Measurements from ENCODE around the gene GAL3ST1.
"Not testable (repeated sequence)": the region's sequence is repeated elsewhere in the genome, so short reads cannot be mapped to it uniquely, and the experiment has no call there.

GAL3ST1 gene

GRCh38 chr22:30567277-30567676 lies 7.2 kb downstream of the GAL3ST1 start:
- H3K4ac ChIP-seq (ENCODE audit: low read length); H4K91ac ChIP-seq (ENCODE audit: low read depth, low read length, poor library complexity); H3K18ac ChIP-seq (ENCODE audit: low read length); H3K23ac ChIP-seq (ENCODE audit: low read depth, low read length, poor library complexity); H3K4me1 ChIP-seq (ENCODE audit: control insufficient read depth in 2 of 2, insufficient read depth in 1 of 2, low read depth in 1 of 2, low read length in 2 of 2); H2BK5ac ChIP-seq (ENCODE audit: low read length); H3K9ac ChIP-seq (ENCODE audit: low read depth, low read length, poor library complexity); H2AK5ac ChIP-seq (ENCODE audit: low read depth, low read length); H4K8ac ChIP-seq (ENCODE audit: low read depth, low read length); H3K79me1 ChIP-seq (ENCODE audit: low read depth, low read length); H3K14ac ChIP-seq (ENCODE audit: low read length); H2AFZ ChIP-seq (ENCODE audit: low read length); DNase-seq (ENCODE audit: low spot score); H3K36me3 ChIP-seq (replicated peaks in 1 of 2; ENCODE audit: control insufficient read depth in 2 of 2, insufficient read depth in 2 of 2, low read length in 2 of 2); H3K27me3 ChIP-seq (ENCODE audit: control insufficient read depth in 3 of 3, insufficient read depth in 3 of 3, low read depth in 1 of 3, low read length in 3 of 3); H3K9me3 ChIP-seq (replicated peaks in 1 of 2; ENCODE audit: control insufficient read depth in 2 of 2, insufficient read depth in 1 of 2, low read depth in 1 of 2, low read length in 2 of 2); H2BK120ac ChIP-seq (ENCODE audit: low read depth, low read length); H2BK15ac ChIP-seq (ENCODE audit: low read length); H3K4me2 ChIP-seq (ENCODE audit: insufficient read depth, low read length, poor library complexity, severe bottlenecking); H3K4me3 ChIP-seq (ENCODE audit: low read length in 2 of 2); H2BK12ac ChIP-seq (ENCODE audit: low read length); H3K27ac ChIP-seq (replicated peaks; ENCODE audit: low read length): not testable (repeated sequence)
- WGBS, 2 donors (ENCODE audit: extremely low coverage in 2 of 2, insufficient read length in 2 of 2, insufficient replicate concordance in 1 of 2): no CpG with 5 or more reads among the region's 6 CpGs

GRCh38 chr22:30566125-30566524 lies 8.3 kb downstream of the GAL3ST1 start:
- no peaks in the 10 kb centered on the region for H3K36me3 ChIP-seq (replicated peaks in 1 of 2; ENCODE audit: control insufficient read depth in 2 of 2, insufficient read depth in 2 of 2, low read length in 2 of 2)
- no peak overlapping the region for H3K4ac ChIP-seq (ENCODE audit: low read length)
- no peak overlapping the region for H3K4me3 ChIP-seq (ENCODE audit: low read length in 2 of 2)
- no peaks in the 10 kb centered on the region for H3K79me1 ChIP-seq (ENCODE audit: low read depth, low read length)
- H3K4me2 ChIP-seq (ENCODE audit: insufficient read depth, low read length, poor library complexity, severe bottlenecking): no peak overlapping the region
- no peak for DNase-seq (ENCODE audit: low spot score)
- H2BK5ac ChIP-seq (ENCODE audit: low read length): no peak overlapping the region
- WGBS, 2 donors (ENCODE audit: extremely low coverage in 2 of 2, insufficient read length in 2 of 2, insufficient replicate concordance in 1 of 2): no CpG with 5 or more reads among the region's 7 CpGs
- no peaks in the 10 kb centered on the region for H3K9me3 ChIP-seq (replicated peaks in 1 of 2; ENCODE audit: control insufficient read depth in 2 of 2, insufficient read depth in 1 of 2, low read depth in 1 of 2, low read length in 2 of 2)
- H3K4me1 ChIP-seq (ENCODE audit: control insufficient read depth in 2 of 2, insufficient read depth in 1 of 2, low read depth in 1 of 2, low read length in 2 of 2): peaks cover 4 to 5% of the 10 kb centered on the region in 2 donors
- no peak overlapping the region for H3K23ac ChIP-seq (ENCODE audit: low read depth, low read length, poor library complexity)
- no peak overlapping the region for H2AK5ac ChIP-seq (ENCODE audit: low read depth, low read length)
- H4K91ac ChIP-seq (ENCODE audit: low read depth, low read length, poor library complexity): no peak overlapping the region
- H3K14ac ChIP-seq (ENCODE audit: low read length): no peak overlapping the region
- H3K18ac ChIP-seq (ENCODE audit: low read length): no peak overlapping the region
- no peak overlapping the region for H2BK15ac ChIP-seq (ENCODE audit: low read length)
- peaks cover 0 to 8% (median 0%) of the 10 kb centered on the region in 3 experiments for H3K27me3 ChIP-seq (ENCODE audit: control insufficient read depth in 3 of 3, insufficient read depth in 3 of 3, low read depth in 1 of 3, low read length in 3 of 3)
- no peak overlapping the region for H4K8ac ChIP-seq (ENCODE audit: low read depth, low read length)
- H3K9ac ChIP-seq (ENCODE audit: low read depth, low read length, poor library complexity): no peak overlapping the region
- H2BK12ac ChIP-seq (ENCODE audit: low read length): no peak overlapping the region
- H3K27ac ChIP-seq (replicated peaks; ENCODE audit: low read length): no peak overlapping the region
- no peak overlapping the region for H2AFZ ChIP-seq (ENCODE audit: low read length)
- no peak overlapping the region for H2BK120ac ChIP-seq (ENCODE audit: low read depth, low read length)

DNA sequence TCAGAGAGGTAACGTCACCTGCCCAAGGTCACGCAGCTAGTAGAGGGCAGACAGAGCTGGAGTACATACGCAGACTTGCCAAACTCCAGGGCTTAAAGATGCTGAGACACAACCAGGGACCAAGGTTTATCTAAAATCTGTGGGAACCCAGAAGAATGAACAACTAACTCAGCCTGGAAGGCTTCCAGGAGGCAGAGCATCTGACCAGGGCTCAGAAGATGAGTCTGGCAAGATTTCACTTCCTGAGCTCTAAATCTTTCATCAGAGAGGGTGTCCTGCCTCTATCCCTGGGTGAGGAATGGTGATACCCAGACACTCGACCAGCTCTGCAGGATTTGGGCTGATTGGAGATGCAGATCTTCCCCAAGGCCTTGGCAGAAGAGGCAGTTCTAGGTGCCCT lies 9.1 kb downstream of the GAL3ST1 start:
- Histone ChIP-seq H3K4me3 (ENCODE audit: low read length in 2 of 2) (no peak overlapping the region), H3K27ac (replicated peaks; ENCODE audit: low read length) (no peak overlapping the region)

DNA sequence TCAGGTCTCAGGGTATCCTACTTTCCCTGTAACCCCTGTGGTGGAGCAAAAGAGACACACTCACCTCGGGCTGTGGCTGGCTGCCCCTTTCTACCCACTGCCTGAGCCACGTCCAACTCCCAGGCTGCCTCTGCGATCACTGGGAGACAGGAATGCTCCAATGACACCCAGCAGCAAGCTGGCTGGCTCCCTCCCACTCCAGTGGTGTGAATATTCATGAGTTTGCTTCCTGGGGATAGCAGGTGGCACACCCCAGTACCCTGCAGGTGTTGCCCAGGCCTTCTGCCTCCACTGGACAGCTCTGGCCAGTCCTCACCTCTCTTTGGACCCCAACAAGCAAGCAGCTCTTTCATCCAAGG lies 9.7 kb downstream of the GAL3ST1 start:
- H4K8ac ChIP-seq (ENCODE audit: low read depth, low read length): no peak overlapping the region
- H2AFZ ChIP-seq (ENCODE audit: low read length): no peak overlapping the region
- peaks cover 5 to 6% of the 10 kb centered on the region in 2 donors for H3K4me1 ChIP-seq (ENCODE audit: control insufficient read depth in 2 of 2, insufficient read depth in 1 of 2, low read depth in 1 of 2, low read length in 2 of 2)
- no peaks in the 10 kb centered on the region for H3K36me3 ChIP-seq (replicated peaks in 1 of 2; ENCODE audit: control insufficient read depth in 2 of 2, insufficient read depth in 2 of 2, low read length in 2 of 2)
- no peak overlapping the region for H3K18ac ChIP-seq (ENCODE audit: low read length)
- no peaks in the 10 kb centered on the region for H3K79me1 ChIP-seq (ENCODE audit: low read depth, low read length)
- no peak overlapping the region for H2BK15ac ChIP-seq (ENCODE audit: low read length)
- H2AK5ac ChIP-seq (ENCODE audit: low read depth, low read length): no peak overlapping the region
- no peak overlapping the region for H3K27ac ChIP-seq (replicated peaks; ENCODE audit: low read length)
- H4K91ac ChIP-seq (ENCODE audit: low read depth, low read length, poor library complexity): no peak overlapping the region
- peaks cover 0 to 6% (median 0%) of the 10 kb centered on the region in 3 experiments for H3K27me3 ChIP-seq (ENCODE audit: control insufficient read depth in 3 of 3, insufficient read depth in 3 of 3, low read depth in 1 of 3, low read length in 3 of 3)
- H3K4me3 ChIP-seq (ENCODE audit: low read length in 2 of 2): no peak overlapping the region
- no CpG with 5 or more reads among the region's 3 CpGs for WGBS, 2 donors (ENCODE audit: extremely low coverage in 2 of 2, insufficient read length in 2 of 2, insufficient replicate concordance in 1 of 2)
- no peak overlapping the region for H2BK5ac ChIP-seq (ENCODE audit: low read length)
- H3K9ac ChIP-seq (ENCODE audit: low read depth, low read length, poor library complexity): no peak overlapping the region
- H3K4me2 ChIP-seq (ENCODE audit: insufficient read depth, low read length, poor library complexity, severe bottlenecking): no peak overlapping the region
- H2BK120ac ChIP-seq (ENCODE audit: low read depth, low read length): no peak overlapping the region
- no peaks in the 10 kb centered on the region for H3K9me3 ChIP-seq (replicated peaks in 1 of 2; ENCODE audit: control insufficient read depth in 2 of 2, insufficient read depth in 1 of 2, low read depth in 1 of 2, low read length in 2 of 2)
- H3K14ac ChIP-seq (ENCODE audit: low read length): no peak overlapping the region
- H3K23ac ChIP-seq (ENCODE audit: low read depth, low read length, poor library complexity): no peak overlapping the region
- H2BK12ac ChIP-seq (ENCODE audit: low read length): no peak overlapping the region
- DNase-seq (ENCODE audit: low spot score): no peak
- no peak overlapping the region for H3K4ac ChIP-seq (ENCODE audit: low read length)

More for the DNA sequence above, 9.1 kb downstream of the GAL3ST1 start:
- Histone ChIP-seq H4K91ac (ENCODE audit: low read depth, low read length, poor library complexity) (no peak overlapping the region), H3K36me3 (replicated peaks in 1 of 2; ENCODE audit: control insufficient read depth in 2 of 2, insufficient read depth in 2 of 2, low read length in 2 of 2) (no peaks in the 10 kb centered on the region), H3K9ac (ENCODE audit: low read depth, low read length, poor library complexity) (no peak overlapping the region), H3K4me2 (ENCODE audit: insufficient read depth, low read length, poor library complexity, severe bottlenecking) (no peak overlapping the region), H2BK5ac (ENCODE audit: low read length) (no peak overlapping the region), H4K8ac (ENCODE audit: low read depth, low read length) (no peak overlapping the region), H2BK12ac (ENCODE audit: low read length) (no peak overlapping the region), H3K4me1 (ENCODE audit: control insufficient read depth in 2 of 2, insufficient read depth in 1 of 2, low read depth in 1 of 2, low read length in 2 of 2) (peaks cover 5% of the 10 kb centered on the region in 2 donors), H3K79me1 (ENCODE audit: low read depth, low read length) (no peaks in the 10 kb centered on the region), H2BK120ac (ENCODE audit: low read depth, low read length) (no peak overlapping the region), H3K9me3 (replicated peaks in 1 of 2; ENCODE audit: control insufficient read depth in 2 of 2, insufficient read depth in 1 of 2, low read depth in 1 of 2, low read length in 2 of 2) (no peaks in the 10 kb centered on the region), H2AFZ (ENCODE audit: low read length) (no peak overlapping the region), H3K4ac (ENCODE audit: low read length) (no peak overlapping the region), H2AK5ac (ENCODE audit: low read depth, low read length) (no peak overlapping the region), H3K14ac (ENCODE audit: low read length) (no peak overlapping the region), H3K27me3 (ENCODE audit: control insufficient read depth in 3 of 3, insufficient read depth in 3 of 3, low read depth in 1 of 3, low read length in 3 of 3) (peaks cover 0 to 6% (median 0%) of the 10 kb centered on the region in 3 experiments), H3K18ac (ENCODE audit: low read length) (no peak overlapping the region), H2BK15ac (ENCODE audit: low read length) (no peak overlapping the region), H3K23ac (ENCODE audit: low read depth, low read length, poor library complexity) (no peak overlapping the region)
- no CpG with 5 or more reads among the region's 4 CpGs for WGBS, 2 donors (ENCODE audit: extremely low coverage in 2 of 2, insufficient read length in 2 of 2, insufficient replicate concordance in 1 of 2)
- no peak for DNase-seq (ENCODE audit: low spot score)

All from neuronal stem cell (in vitro differentiated cells).